GM23338 (cell line): Measurements from ENCODE around the gene IGF2R. TPM values are rescaled to one million over a fixed set of nuclear protein-coding genes. Genes with fewer than 3 reads are reported as not detected.
A peak's percentile ranks its signal among the peaks of the same experiment; 100 is the strongest.

Experiments used
- ATAC-seq: fragments of 200-7000 bp; cut with Tn5 transposase; 3 replicates; pipeline ENCODE4 v1.9.1; 2020
- DNase-seq: peaks from one replicate; pipeline ENCODE4 v3.0.0-alpha.2; 2015; ENCODE audit warnings: low spot score
- H2AFZ ChIP-seq: fragments of 200-600 bp; sonication (generic); 2 replicates; pipeline ENCODE4 v1.8.0; 2016; ENCODE audit warnings: antibody characterized with exemption, mild to moderate bottlenecking, moderate library complexity
- H3F3A ChIP-seq: fragments of 200-600 bp; sonication (generic); replicated peaks from 2 replicates; pipeline ENCODE4 v1.8.0; 2017; ENCODE audit warnings: antibody characterized with exemption, mixed run types, low read depth
- H3K27ac ChIP-seq: fragments of 200-600 bp; sonication (generic); 2 replicates; pipeline ENCODE4 v1.6.1; 2016; ENCODE audit warnings: low read depth
- H3K27me3 ChIP-seq: fragments of 200-600 bp; sonication (generic); 2 replicates; pipeline ENCODE4 v1.8.0; 2016; ENCODE audit warnings: mild to moderate bottlenecking, mixed run types, moderate library complexity; ENCODE audit not compliant: insufficient read depth
- H3K36me3 ChIP-seq: fragments of 200-600 bp; sonication (generic); 2 replicates; pipeline ENCODE4 v1.8.0; 2016; ENCODE audit warnings: mild to moderate bottlenecking; ENCODE audit not compliant: insufficient read depth
- H3K4me1 ChIP-seq: fragments of 200-600 bp; sonication (generic); 2 replicates; pipeline ENCODE4 v1.8.0; 2016; ENCODE audit warnings: mild to moderate bottlenecking, moderate library complexity; ENCODE audit not compliant: insufficient read depth
- H3K4me2 ChIP-seq: fragments of 200-600 bp; sonication (generic); 2 replicates; pipeline ENCODE4 v1.7.1; 2017; ENCODE audit warnings: mixed run types
- H3K4me3 ChIP-seq: fragments of 200-600 bp; sonication (generic); 2 replicates; pipeline ENCODE4 v1.6.1; 2016; ENCODE audit warnings: mixed run types
- H3K79me2 ChIP-seq: fragments of 200-600 bp; sonication (generic); replicated peaks from 2 replicates; pipeline ENCODE4 v1.8.0; 2017; ENCODE audit warnings: mild to moderate bottlenecking; ENCODE audit not compliant: insufficient read depth
- H3K9me2 ChIP-seq: fragments of 200-600 bp; sonication (generic); 2 replicates; pipeline ENCODE4 v1.8.0; 2017; ENCODE audit not compliant: insufficient read depth
- H4K20me1 ChIP-seq: fragments of 200-600 bp; sonication (generic); replicated peaks from 2 replicates; pipeline ENCODE4 v1.8.0; 2017; ENCODE audit warnings: mild to moderate bottlenecking; ENCODE audit not compliant: insufficient read depth
- H3K27ac Mint-ChIP-seq: 2 replicates; pipeline ENCODE4 v1.8.0; 2020; ENCODE audit warnings: inconsistent platforms, mild to moderate bottlenecking, moderate library complexity, mixed read lengths
- H3K27me3 Mint-ChIP-seq: 3 replicates; pipeline ENCODE4 v1.8.0; 2022; ENCODE audit warnings: low read depth, mild to moderate bottlenecking, moderate library complexity, mixed read lengths, inconsistent platforms; ENCODE audit not compliant: insufficient read depth, poor library complexity
- H3K36me3 Mint-ChIP-seq: 3 replicates; pipeline ENCODE4 v1.8.0; 2021; ENCODE audit warnings: low read depth, mild to moderate bottlenecking, inconsistent platforms, moderate library complexity, mixed read lengths
- H3K4me1 Mint-ChIP-seq: 3 replicates; pipeline ENCODE4 v1.8.0; 2020; ENCODE audit warnings: mild to moderate bottlenecking, inconsistent platforms, mixed read lengths
- H3K4me3 Mint-ChIP-seq: 3 replicates; pipeline ENCODE4 v1.8.0; 2021; ENCODE audit warnings: moderate library complexity, mild to moderate bottlenecking, inconsistent platforms, mixed read lengths
- H3K9me3 Mint-ChIP-seq: 3 replicates; pipeline ENCODE4 v1.8.0; 2020; ENCODE audit warnings: moderate library complexity, mild to moderate bottlenecking, inconsistent platforms, mixed read lengths
- CREB1 ChIP-seq: fragments of 250-450 bp; sonication (Bioruptor Pico); IDR thresholded peaks from 2 replicates; pipeline ENCODE4 v1.5.0; 2020; ENCODE audit warnings: low read depth, mild to moderate bottlenecking, moderate library complexity
- EZH2 ChIP-seq: fragments of 200-600 bp; sonication (generic); IDR thresholded peaks from one replicate; pipeline ENCODE4 v1.8.0; 2017; ENCODE audit warnings: antibody characterized with exemption, mild to moderate bottlenecking, low read depth; ENCODE audit not compliant: unreplicated experiment
- EZH2phosphoT487 ChIP-seq: fragments of 200-600 bp; sonication (generic); IDR thresholded peaks from one replicate; pipeline ENCODE4 v1.8.1; 2018; ENCODE audit warnings: antibody characterized with exemption; ENCODE audit not compliant: unreplicated experiment
- JUNB ChIP-seq: IDR thresholded peaks from one replicate; pipeline ENCODE4 v1.6.1; 2016; ENCODE audit warnings: antibody characterized with exemption; ENCODE audit not compliant: unreplicated experiment
- NANOG ChIP-seq: IDR thresholded peaks from 2 replicates; pipeline ENCODE4 v1.6.1; 2016; ENCODE audit warnings: antibody characterized with exemption, borderline replicate concordance
- POLR2AphosphoS5 ChIP-seq: IDR thresholded peaks from 2 replicates; pipeline ENCODE4 v1.6.1; 2016; ENCODE audit warnings: antibody characterized with exemption, low read depth
- STAT1 ChIP-seq: IDR thresholded peaks from one replicate; pipeline ENCODE4 v1.6.1; 2016; ENCODE audit warnings: antibody characterized with exemption; ENCODE audit not compliant: unreplicated experiment
- ZNF114 ChIP-seq: fragments of 250-450 bp; sonication (Bioruptor Pico); IDR thresholded peaks from 2 replicates; pipeline ENCODE4 v1.5.0; 2020; ENCODE audit warnings: mild to moderate bottlenecking, moderate library complexity
- ZNF331 ChIP-seq: fragments of 250-450 bp; sonication (Bioruptor Pico); IDR thresholded peaks from 2 replicates; pipeline ENCODE4 v1.5.0; 2020; ENCODE audit warnings: low read depth, mild to moderate bottlenecking, moderate library complexity
- polyA plus RNA-seq: library from polyadenylated mRNA; unstranded; fragments of >200 nt; fragmentation: Nextera tagmentation; extraction: Ambion mirVana; gene quantifications from 2 replicates; pipeline ENCODE4 v1.2.1, GENCODE V29; 2016
- total RNA-seq: library from RNA; depleted of rRNA; stranded (reverse); fragments of >200 nt; shearing (Covaris generic); gene quantifications from 2 replicates; pipeline ENCODE4 v1.2.3, GENCODE V29; 2014
- TF ChIP-seq, protein P1 (sequence below): IDR thresholded peaks from one replicate; pipeline ENCODE4 v1.6.1; 2018; ENCODE audit warnings: antibody characterized with exemption; ENCODE audit not compliant: unreplicated experiment
- TF ChIP-seq, protein P2 (sequence below), 2 experiments: fragments of 200-600 bp in 1 of 2; sonication (generic) in 1 of 2; conservative IDR thresholded peaks; 2 replicates each; pipeline versions ENCODE4 v1.5.1 to v1.6.1; 2016 to 2017; ENCODE audit warnings: antibody characterized with exemption in 2 of 2, low read depth in 2 of 2, mild to moderate bottlenecking in 2 of 2, moderate library complexity in 1 of 2
- TF ChIP-seq, protein P3 (sequence below): fragments of 250-450 bp; sonication (Bioruptor Pico); IDR thresholded peaks from 2 replicates; pipeline ENCODE4 v1.5.0; 2020; ENCODE audit warnings: mild to moderate bottlenecking, moderate library complexity
- TF ChIP-seq, protein P4 (sequence below): IDR thresholded peaks from 2 replicates; pipeline ENCODE4 v1.6.1; 2016; ENCODE audit warnings: antibody characterized with exemption

The IGF2R gene
- total and polyA plus RNA-seq, 2 experiments from 2014 or later = 12.5 to 76.4 TPM

DNA sequence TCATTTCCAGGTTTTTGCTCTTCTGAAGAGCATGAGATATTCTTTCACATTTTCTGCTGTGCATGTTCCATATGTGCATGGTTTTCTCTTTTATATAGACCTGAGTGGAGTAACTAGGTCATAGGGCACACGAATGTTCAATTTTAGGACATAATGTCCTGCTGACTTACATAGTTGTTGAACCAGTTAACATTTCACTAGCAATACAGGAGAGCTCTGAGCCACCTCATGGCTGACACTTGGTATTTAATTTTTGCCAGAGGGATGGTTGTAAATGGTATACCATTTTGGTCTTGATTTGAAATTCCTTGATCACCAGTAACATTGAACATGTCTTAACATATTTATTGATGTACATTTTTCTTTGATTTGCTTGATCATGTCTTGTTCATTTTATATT, 38.3 kb downstream of the IGF2R start:
- ATAC-seq = no peak
- Histone ChIP-seq H3F3A (no peaks in the 10 kb centered on the region), H3K36me3 (no peaks in the 10 kb centered on the region), H3K79me2 (peaks cover 63% of the 10 kb centered on the region), H3K4me1 (no peaks in the 10 kb centered on the region), H3K27ac (no peak overlapping the region), H3K4me3 (no peak overlapping the region), H3K4me2 (no peak overlapping the region), H4K20me1 (peaks cover 30% of the 10 kb centered on the region), H3K27me3 (no peaks in the 10 kb centered on the region), H3K9me2 (no peaks in the 10 kb centered on the region), H2AFZ (no peak overlapping the region)
- Mint-ChIP-seq H3K4me1 (peaks cover 29% of the 10 kb centered on the region), H3K4me3 (peak overlapping the region; percentile 11; the same call in 1 of the 3 replicates), H3K36me3 (peaks cover 25% of the 10 kb centered on the region), H3K27me3 (peaks cover 6% of the 10 kb centered on the region), H3K9me3 (no peaks in the 10 kb centered on the region), H3K27ac (no peak overlapping the region)
- TF ChIP-seq, protein P1, sequence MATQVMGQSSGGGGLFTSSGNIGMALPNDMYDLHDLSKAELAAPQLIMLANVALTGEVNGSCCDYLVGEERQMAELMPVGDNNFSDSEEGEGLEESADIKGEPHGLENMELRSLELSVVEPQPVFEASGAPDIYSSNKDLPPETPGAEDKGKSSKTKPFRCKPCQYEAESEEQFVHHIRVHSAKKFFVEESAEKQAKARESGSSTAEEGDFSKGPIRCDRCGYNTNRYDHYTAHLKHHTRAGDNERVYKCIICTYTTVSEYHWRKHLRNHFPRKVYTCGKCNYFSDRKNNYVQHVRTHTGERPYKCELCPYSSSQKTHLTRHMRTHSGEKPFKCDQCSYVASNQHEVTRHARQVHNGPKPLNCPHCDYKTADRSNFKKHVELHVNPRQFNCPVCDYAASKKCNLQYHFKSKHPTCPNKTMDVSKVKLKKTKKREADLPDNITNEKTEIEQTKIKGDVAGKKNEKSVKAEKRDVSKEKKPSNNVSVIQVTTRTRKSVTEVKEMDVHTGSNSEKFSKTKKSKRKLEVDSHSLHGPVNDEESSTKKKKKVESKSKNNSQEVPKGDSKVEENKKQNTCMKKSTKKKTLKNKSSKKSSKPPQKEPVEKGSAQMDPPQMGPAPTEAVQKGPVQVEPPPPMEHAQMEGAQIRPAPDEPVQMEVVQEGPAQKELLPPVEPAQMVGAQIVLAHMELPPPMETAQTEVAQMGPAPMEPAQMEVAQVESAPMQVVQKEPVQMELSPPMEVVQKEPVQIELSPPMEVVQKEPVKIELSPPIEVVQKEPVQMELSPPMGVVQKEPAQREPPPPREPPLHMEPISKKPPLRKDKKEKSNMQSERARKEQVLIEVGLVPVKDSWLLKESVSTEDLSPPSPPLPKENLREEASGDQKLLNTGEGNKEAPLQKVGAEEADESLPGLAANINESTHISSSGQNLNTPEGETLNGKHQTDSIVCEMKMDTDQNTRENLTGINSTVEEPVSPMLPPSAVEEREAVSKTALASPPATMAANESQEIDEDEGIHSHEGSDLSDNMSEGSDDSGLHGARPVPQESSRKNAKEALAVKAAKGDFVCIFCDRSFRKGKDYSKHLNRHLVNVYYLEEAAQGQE = no peak
- TF ChIP-seq CREB1 = no peak
- no peak for TF ChIP-seq ZNF114 (CRISPR knock-in tag)
- no peak for TF ChIP-seq POLR2AphosphoS5
- TF ChIP-seq EZH2phosphoT487 = no peak
- TF ChIP-seq STAT1 = no peak
- no peak for TF ChIP-seq JUNB
- TF ChIP-seq ZNF331 = no peak
- TF ChIP-seq, protein P2, sequence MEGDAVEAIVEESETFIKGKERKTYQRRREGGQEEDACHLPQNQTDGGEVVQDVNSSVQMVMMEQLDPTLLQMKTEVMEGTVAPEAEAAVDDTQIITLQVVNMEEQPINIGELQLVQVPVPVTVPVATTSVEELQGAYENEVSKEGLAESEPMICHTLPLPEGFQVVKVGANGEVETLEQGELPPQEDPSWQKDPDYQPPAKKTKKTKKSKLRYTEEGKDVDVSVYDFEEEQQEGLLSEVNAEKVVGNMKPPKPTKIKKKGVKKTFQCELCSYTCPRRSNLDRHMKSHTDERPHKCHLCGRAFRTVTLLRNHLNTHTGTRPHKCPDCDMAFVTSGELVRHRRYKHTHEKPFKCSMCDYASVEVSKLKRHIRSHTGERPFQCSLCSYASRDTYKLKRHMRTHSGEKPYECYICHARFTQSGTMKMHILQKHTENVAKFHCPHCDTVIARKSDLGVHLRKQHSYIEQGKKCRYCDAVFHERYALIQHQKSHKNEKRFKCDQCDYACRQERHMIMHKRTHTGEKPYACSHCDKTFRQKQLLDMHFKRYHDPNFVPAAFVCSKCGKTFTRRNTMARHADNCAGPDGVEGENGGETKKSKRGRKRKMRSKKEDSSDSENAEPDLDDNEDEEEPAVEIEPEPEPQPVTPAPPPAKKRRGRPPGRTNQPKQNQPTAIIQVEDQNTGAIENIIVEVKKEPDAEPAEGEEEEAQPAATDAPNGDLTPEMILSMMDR (conservative IDR thresholded peaks at IDR 0.05; ENCODE audit: low read depth in 2 of 2) = no peak
- TF ChIP-seq, protein P3, sequence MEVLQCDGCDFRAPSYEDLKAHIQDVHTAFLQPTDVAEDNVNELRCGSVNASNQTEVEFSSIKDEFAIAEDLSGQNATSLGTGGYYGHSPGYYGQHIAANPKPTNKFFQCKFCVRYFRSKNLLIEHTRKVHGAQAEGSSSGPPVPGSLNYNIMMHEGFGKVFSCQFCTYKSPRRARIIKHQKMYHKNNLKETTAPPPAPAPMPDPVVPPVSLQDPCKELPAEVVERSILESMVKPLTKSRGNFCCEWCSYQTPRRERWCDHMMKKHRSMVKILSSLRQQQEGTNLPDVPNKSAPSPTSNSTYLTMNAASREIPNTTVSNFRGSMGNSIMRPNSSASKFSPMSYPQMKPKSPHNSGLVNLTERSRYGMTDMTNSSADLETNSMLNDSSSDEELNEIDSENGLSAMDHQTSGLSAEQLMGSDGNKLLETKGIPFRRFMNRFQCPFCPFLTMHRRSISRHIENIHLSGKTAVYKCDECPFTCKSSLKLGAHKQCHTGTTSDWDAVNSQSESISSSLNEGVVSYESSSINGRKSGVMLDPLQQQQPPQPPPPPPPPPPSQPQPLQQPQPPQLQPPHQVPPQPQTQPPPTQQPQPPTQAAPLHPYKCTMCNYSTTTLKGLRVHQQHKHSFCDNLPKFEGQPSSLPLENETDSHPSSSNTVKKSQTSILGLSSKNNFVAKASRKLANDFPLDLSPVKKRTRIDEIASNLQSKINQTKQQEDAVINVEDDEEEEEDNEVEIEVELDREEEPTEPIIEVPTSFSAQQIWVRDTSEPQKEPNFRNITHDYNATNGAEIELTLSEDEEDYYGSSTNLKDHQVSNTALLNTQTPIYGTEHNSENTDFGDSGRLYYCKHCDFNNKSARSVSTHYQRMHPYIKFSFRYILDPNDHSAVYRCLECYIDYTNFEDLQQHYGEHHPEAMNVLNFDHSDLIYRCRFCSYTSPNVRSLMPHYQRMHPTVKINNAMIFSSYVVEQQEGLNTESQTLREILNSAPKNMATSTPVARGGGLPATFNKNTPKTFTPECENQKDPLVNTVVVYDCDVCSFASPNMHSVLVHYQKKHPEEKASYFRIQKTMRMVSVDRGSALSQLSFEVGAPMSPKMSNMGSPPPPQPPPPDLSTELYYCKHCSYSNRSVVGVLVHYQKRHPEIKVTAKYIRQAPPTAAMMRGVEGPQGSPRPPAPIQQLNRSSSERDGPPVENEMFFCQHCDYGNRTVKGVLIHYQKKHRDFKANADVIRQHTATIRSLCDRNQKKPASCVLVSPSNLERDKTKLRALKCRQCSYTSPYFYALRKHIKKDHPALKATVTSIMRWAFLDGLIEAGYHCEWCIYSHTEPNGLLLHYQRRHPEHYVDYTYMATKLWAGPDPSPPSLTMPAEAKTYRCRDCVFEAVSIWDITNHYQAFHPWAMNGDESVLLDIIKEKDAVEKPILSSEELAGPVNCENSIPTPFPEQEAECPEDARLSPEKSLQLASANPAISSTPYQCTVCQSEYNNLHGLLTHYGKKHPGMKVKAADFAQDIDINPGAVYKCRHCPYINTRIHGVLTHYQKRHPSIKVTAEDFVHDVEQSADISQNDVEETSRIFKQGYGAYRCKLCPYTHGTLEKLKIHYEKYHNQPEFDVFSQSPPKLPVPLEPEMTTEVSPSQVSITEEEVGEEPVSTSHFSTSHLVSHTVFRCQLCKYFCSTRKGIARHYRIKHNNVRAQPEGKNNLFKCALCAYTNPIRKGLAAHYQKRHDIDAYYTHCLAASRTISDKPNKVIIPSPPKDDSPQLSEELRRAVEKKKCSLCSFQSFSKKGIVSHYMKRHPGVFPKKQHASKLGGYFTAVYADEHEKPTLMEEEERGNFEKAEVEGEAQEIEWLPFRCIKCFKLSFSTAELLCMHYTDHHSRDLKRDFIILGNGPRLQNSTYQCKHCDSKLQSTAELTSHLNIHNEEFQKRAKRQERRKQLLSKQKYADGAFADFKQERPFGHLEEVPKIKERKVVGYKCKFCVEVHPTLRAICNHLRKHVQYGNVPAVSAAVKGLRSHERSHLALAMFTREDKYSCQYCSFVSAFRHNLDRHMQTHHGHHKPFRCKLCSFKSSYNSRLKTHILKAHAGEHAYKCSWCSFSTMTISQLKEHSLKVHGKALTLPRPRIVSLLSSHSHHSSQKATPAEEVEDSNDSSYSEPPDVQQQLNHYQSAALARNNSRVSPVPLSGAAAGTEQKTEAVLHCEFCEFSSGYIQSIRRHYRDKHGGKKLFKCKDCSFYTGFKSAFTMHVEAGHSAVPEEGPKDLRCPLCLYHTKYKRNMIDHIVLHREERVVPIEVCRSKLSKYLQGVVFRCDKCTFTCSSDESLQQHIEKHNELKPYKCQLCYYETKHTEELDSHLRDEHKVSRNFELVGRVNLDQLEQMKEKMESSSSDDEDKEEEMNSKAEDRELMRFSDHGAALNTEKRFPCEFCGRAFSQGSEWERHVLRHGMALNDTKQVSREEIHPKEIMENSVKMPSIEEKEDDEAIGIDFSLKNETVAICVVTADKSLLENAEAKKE (CRISPR knock-in tag) = no peak
- no peak for TF ChIP-seq NANOG
- TF ChIP-seq, protein P4, sequence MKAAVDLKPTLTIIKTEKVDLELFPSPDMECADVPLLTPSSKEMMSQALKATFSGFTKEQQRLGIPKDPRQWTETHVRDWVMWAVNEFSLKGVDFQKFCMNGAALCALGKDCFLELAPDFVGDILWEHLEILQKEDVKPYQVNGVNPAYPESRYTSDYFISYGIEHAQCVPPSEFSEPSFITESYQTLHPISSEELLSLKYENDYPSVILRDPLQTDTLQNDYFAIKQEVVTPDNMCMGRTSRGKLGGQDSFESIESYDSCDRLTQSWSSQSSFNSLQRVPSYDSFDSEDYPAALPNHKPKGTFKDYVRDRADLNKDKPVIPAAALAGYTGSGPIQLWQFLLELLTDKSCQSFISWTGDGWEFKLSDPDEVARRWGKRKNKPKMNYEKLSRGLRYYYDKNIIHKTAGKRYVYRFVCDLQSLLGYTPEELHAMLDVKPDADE = no peak
- TF ChIP-seq EZH2 = no peak
- DNase-seq = no peak
